Fibroblast of lung (primary cell): ENCODE results near the gene ALG2. TPM values are rescaled to one million over a fixed set of nuclear protein-coding genes. Genes with fewer than 3 reads are reported as not detected.

Experiments
- DNase-seq, 2 donors: peaks; one replicate each; pipeline versions ENCODE4 v3.0.0 to v3.0.0-alpha.2; 2010; ENCODE audit warnings: low read depth in 2 of 2
- H2AFZ ChIP-seq: 2 replicates; pipeline ENCODE4 v1.5.1; 2012; ENCODE audit warnings: low read length, control low read depth, inconsistent platforms
- H3K27ac ChIP-seq: 2 replicates; pipeline ENCODE4 v1.5.1; 2011; ENCODE audit warnings: low read length, control low read depth; ENCODE audit not compliant: insufficient read depth
- H3K27me3 ChIP-seq: 2 replicates; pipeline ENCODE4 v1.5.1; 2011; ENCODE audit warnings: mild to moderate bottlenecking, low read length; ENCODE audit not compliant: control insufficient read depth, insufficient read depth
- H3K36me3 ChIP-seq: 2 replicates; pipeline ENCODE4 v1.5.1; 2011; ENCODE audit warnings: low read length; ENCODE audit not compliant: control insufficient read depth, insufficient read depth
- H3K4me1 ChIP-seq: 2 replicates; pipeline ENCODE4 v1.5.1; 2011; ENCODE audit warnings: low read length; ENCODE audit not compliant: control insufficient read depth, insufficient read depth; ENCODE audit errors: extremely low read depth
- H3K4me2 ChIP-seq: 2 replicates; pipeline ENCODE4 v1.5.1; 2011; ENCODE audit warnings: low read length, control low read depth; ENCODE audit not compliant: insufficient read depth; ENCODE audit errors: extremely low read depth
- H3K4me3 ChIP-seq, 4 experiments: fragments of 200-600 bp in 1 of 4; sonication (generic) in 1 of 4; replicated peaks in 1 of 4; 2 replicates each; pipeline ENCODE4 v1.5.1; 2011 to 2016; ENCODE audit warnings: low read length in 4 of 4, low read depth in 3 of 4, mild to moderate bottlenecking in 3 of 4, control low read depth in 2 of 4, inconsistent platforms in 1 of 4, mixed read lengths in 1 of 4; ENCODE audit not compliant: insufficient read depth in 1 of 4; ENCODE audit errors: control extremely low read depth in 1 of 4
- H3K79me2 ChIP-seq: 2 replicates; pipeline ENCODE4 v1.5.1; 2012; ENCODE audit warnings: mild to moderate bottlenecking, low read length, inconsistent platforms; ENCODE audit not compliant: control insufficient read depth, insufficient read depth
- H3K9ac ChIP-seq: 2 replicates; pipeline ENCODE4 v1.5.1; 2011; ENCODE audit warnings: mild to moderate bottlenecking, low read length, control low read depth; ENCODE audit not compliant: insufficient read depth
- H3K9me3 ChIP-seq: 2 replicates; pipeline ENCODE4 v1.5.1; 2012; ENCODE audit warnings: low read depth, low read length; ENCODE audit not compliant: control insufficient read depth, insufficient read depth
- H4K20me1 ChIP-seq: 2 replicates; pipeline ENCODE4 v1.5.1; 2011; ENCODE audit warnings: low read length; ENCODE audit not compliant: control insufficient read depth, insufficient read depth; ENCODE audit errors: extremely low read depth
- CTCF ChIP-seq, 2 donors: IDR thresholded peaks in 1 of 2; conservative IDR thresholded peaks in 1 of 2; 1 replicate in 1 of 2; 2 replicates in 1 of 2; pipeline ENCODE4 v1.5.1; 2011 to 2012; ENCODE audit warnings: low read length in 2 of 2, control low read depth in 1 of 2, inconsistent platforms in 1 of 2, low read depth in 1 of 2, mild to moderate bottlenecking in 1 of 2
- EZH2 ChIP-seq: IDR thresholded peaks from 2 replicates; pipeline ENCODE4 v1.5.1; 2012; ENCODE audit warnings: low read length, control low read depth, mild to moderate bottlenecking; ENCODE audit errors: missing control alignments
- polyA plus RNA-seq, 2 donors: library from polyadenylated mRNA; depleted of rRNA in 1 of 2; stranded (reverse) in 1 of 2; unstranded in 1 of 2; fragments of >200 nt; gene quantifications; 2 replicates each; pipeline ENCODE4 v1.2.1, GENCODE V29; 2011 to 2012; ENCODE audit warnings: missing spikeins in 1 of 2
- total RNA-seq: library from RNA; depleted of rRNA; stranded (reverse); fragments of >200 nt; gene quantifications from 2 replicates; pipeline ENCODE4 v1.2.1, GENCODE V29; 2014

The ALG2 gene
- total and polyA plus RNA-seq, 2 donors (not counting 1 experiment from before 2014, with no cell fraction given): 37.8 to 62.2 TPM

- H3K36me3 ChIP-seq: no peaks in the 10 kb centered on the region
- DNase-seq: no peak
- no peaks in the 10 kb centered on the region for H3K27me3 ChIP-seq
- TF ChIP-seq EZH2: no peak
- TF ChIP-seq CTCF (conservative IDR thresholded peaks at IDR 0.05 in 1 of 2, IDR thresholded peaks at IDR 0.05 in 1 of 2; ENCODE audit: low read depth in 1 of 2, low read length in 2 of 2): no peak
- H2AFZ ChIP-seq: no peak overlapping the region
- peaks cover 3% of the 10 kb centered on the region for H3K4me1 ChIP-seq
- no peak overlapping the region for H3K27ac ChIP-seq
- H3K9me3 ChIP-seq: no peaks in the 10 kb centered on the region
- no peaks in the 10 kb centered on the region for H4K20me1 ChIP-seq
- peaks cover 70% of the 10 kb centered on the region for H3K79me2 ChIP-seq
- peak overlapping the region in 2 of 4 experiments; percentile 41 to 95 for H3K4me3 ChIP-seq
- H3K9ac ChIP-seq: no peak overlapping the region
- peak overlapping the region; percentile 4 for H3K4me2 ChIP-seq
Observed at GRCh38 chr9:99220011-99220410, 1.7 kb downstream of the ALG2 start.

GRCh38 chr9:99216073-99216472, 5.7 kb downstream of the ALG2 start:
- Histone ChIP-seq H3K4me1 (no peaks in the 10 kb centered on the region), H2AFZ (no peak overlapping the region), H3K36me3 (no peaks in the 10 kb centered on the region), H3K27me3 (no peaks in the 10 kb centered on the region), H3K27ac (no peak overlapping the region), H3K4me2 (no peak overlapping the region), H4K20me1 (no peaks in the 10 kb centered on the region), H3K79me2 (peaks cover 35% of the 10 kb centered on the region), H3K9me3 (no peaks in the 10 kb centered on the region), H3K4me3 (no peak overlapping the region), H3K9ac (no peak overlapping the region)
- TF ChIP-seq EZH2: no peak
- TF ChIP-seq CTCF (conservative IDR thresholded peaks at IDR 0.05 in 1 of 2, IDR thresholded peaks at IDR 0.05 in 1 of 2; ENCODE audit: low read depth in 1 of 2, low read length in 2 of 2): no peak
- no peak for DNase-seq

- no peak for DNase-seq
- H2AFZ ChIP-seq: no peak overlapping the region
Observed at GRCh38 chr9:99213197-99213596, 8.5 kb downstream of the ALG2 start.

More at GRCh38 chr9:99213197-99213596, 8.5 kb downstream of the ALG2 start:
- Histone ChIP-seq H4K20me1 (no peaks in the 10 kb centered on the region), H3K4me3 (no peak overlapping the region), H3K27ac (no peak overlapping the region), H3K4me1 (no peaks in the 10 kb centered on the region), H3K9me3 (no peaks in the 10 kb centered on the region), H3K27me3 (no peaks in the 10 kb centered on the region), H3K36me3 (no peaks in the 10 kb centered on the region), H3K9ac (peak overlapping the region; percentile 16), H3K79me2 (peaks cover 8% of the 10 kb centered on the region), H3K4me2 (no peak overlapping the region)
- TF ChIP-seq CTCF (conservative IDR thresholded peaks at IDR 0.05 in 1 of 2, IDR thresholded peaks at IDR 0.05 in 1 of 2; ENCODE audit: low read depth in 1 of 2, low read length in 2 of 2) (no peak), EZH2 (no peak)
